ENCODE measurements around the gene ACAT2.

Gene ACAT2

DNA sequence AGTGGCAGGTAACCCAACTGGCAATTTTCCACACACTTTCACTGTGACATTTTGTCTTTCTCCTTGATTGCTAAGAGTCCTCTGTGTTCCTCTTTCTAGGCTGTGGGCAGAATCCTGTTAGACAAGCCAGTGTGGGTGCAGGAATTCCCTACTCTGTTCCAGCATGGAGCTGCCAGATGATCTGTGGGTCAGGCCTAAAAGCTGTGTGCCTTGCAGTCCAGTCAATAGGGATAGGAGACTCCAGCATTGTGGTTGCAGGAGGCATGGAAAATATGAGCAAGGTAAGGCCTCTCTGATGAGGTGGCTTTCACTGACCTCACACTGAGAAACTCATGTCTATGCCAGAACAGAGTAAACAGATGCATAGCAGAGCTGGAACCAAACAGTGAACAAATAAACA is 5.1 kb downstream of the ACAT2 start:
- Histone ChIP-seq H3K79me2 (ENCODE audit: control insufficient read depth, low read length) (peaks cover 36% of the 10 kb centered on the region), H3K4me2 (ENCODE audit: low read length) (no peak overlapping the region), H3K27ac (ENCODE audit: low read depth, low read length) (no peak overlapping the region), H3F3A (ENCODE audit: control insufficient read depth, insufficient read depth) (no peaks in the 10 kb centered on the region), H3K4me1 (ENCODE audit: control insufficient read depth, low read length) (peaks cover 18% of the 10 kb centered on the region), H4K20me1 (ENCODE audit: control insufficient read depth, insufficient read depth, low read depth, low read length) (no peaks in the 10 kb centered on the region), H3K4me3 (ENCODE audit: low read length) (no peak overlapping the region), H3K9me2 (replicated peaks; ENCODE audit: control insufficient read depth, low read length) (no peaks in the 10 kb centered on the region), H3K27me3 (ENCODE audit: control insufficient read depth, low read length) (no peaks in the 10 kb centered on the region), H3K9me3 (ENCODE audit: control insufficient read depth, insufficient read depth, low read length) (no peaks in the 10 kb centered on the region), H3K36me3 (ENCODE audit: control insufficient read depth, low read length) (peaks cover 91% of the 10 kb centered on the region)
- TF ChIP-seq EZH2phosphoT487 (IDR thresholded peaks at IDR 0.05; ENCODE audit: borderline replicate concordance, low read length) = no peak
- TF ChIP-seq, protein P1, sequence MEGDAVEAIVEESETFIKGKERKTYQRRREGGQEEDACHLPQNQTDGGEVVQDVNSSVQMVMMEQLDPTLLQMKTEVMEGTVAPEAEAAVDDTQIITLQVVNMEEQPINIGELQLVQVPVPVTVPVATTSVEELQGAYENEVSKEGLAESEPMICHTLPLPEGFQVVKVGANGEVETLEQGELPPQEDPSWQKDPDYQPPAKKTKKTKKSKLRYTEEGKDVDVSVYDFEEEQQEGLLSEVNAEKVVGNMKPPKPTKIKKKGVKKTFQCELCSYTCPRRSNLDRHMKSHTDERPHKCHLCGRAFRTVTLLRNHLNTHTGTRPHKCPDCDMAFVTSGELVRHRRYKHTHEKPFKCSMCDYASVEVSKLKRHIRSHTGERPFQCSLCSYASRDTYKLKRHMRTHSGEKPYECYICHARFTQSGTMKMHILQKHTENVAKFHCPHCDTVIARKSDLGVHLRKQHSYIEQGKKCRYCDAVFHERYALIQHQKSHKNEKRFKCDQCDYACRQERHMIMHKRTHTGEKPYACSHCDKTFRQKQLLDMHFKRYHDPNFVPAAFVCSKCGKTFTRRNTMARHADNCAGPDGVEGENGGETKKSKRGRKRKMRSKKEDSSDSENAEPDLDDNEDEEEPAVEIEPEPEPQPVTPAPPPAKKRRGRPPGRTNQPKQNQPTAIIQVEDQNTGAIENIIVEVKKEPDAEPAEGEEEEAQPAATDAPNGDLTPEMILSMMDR (IDR thresholded peaks at IDR 0.05; ENCODE audit: low read depth, low read length, poor library complexity, severe bottlenecking) = no peak

DNA sequence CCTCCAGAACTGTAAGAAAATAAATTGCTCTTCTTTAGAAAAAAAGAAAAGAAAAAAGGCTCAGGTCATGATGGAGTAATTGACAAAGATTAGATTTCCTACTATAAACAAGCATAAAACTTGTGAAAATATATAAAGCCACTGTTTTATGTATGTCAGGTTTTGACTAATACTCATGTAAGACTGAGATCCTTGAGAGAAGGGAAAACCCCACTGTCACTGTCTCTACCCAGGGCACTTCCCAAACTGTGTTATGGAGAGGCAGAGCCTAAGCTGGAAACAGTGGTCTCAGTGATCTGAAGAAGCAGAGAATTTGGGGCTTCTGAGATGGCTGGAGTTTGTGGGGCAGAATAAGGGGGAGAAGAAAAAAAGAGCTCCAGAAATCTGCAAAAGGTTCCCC is 7.6 kb downstream of the ACAT2 start:
- no peak for TF ChIP-seq EZH2phosphoT487 (IDR thresholded peaks at IDR 0.05; ENCODE audit: borderline replicate concordance, low read length)
- TF ChIP-seq, protein P1 (IDR thresholded peaks at IDR 0.05; ENCODE audit: low read depth, low read length, poor library complexity, severe bottlenecking) = no peak
- no peaks in the 10 kb centered on the region for H3K9me3 ChIP-seq (ENCODE audit: control insufficient read depth, insufficient read depth, low read length)
- peaks cover 89% of the 10 kb centered on the region for H3K36me3 ChIP-seq (ENCODE audit: control insufficient read depth, low read length)
- no peaks in the 10 kb centered on the region for H3K27me3 ChIP-seq (ENCODE audit: control insufficient read depth, low read length)
- peaks cover 15% of the 10 kb centered on the region for H3K79me2 ChIP-seq (ENCODE audit: control insufficient read depth, low read length)
- H3K9me2 ChIP-seq (replicated peaks; ENCODE audit: control insufficient read depth, low read length) = no peaks in the 10 kb centered on the region
- no peak overlapping the region for H3K4me3 ChIP-seq (ENCODE audit: low read length)
- H3F3A ChIP-seq (ENCODE audit: control insufficient read depth, insufficient read depth) = peaks cover 2% of the 10 kb centered on the region; the same call in 1 of the 2 replicates
- no peaks in the 10 kb centered on the region for H4K20me1 ChIP-seq (ENCODE audit: control insufficient read depth, insufficient read depth, low read depth, low read length)
- H3K4me2 ChIP-seq (ENCODE audit: low read length) = no peak overlapping the region
- H3K4me1 ChIP-seq (ENCODE audit: control insufficient read depth, low read length) = peaks cover 5% of the 10 kb centered on the region; the same call in 1 of the 2 replicates
- H3K27ac ChIP-seq (ENCODE audit: low read depth, low read length) = no peak overlapping the region

GRCh38 chr6:159772196-159772595 is 10.4 kb downstream of the ACAT2 start:
- H4K20me1 ChIP-seq (ENCODE audit: control insufficient read depth, insufficient read depth, low read depth, low read length) = no peaks in the 10 kb centered on the region
- no peaks in the 10 kb centered on the region for H3K4me1 ChIP-seq (ENCODE audit: control insufficient read depth, low read length)
- no peak overlapping the region for H3K4me3 ChIP-seq (ENCODE audit: low read length)

More at GRCh38 chr6:159772196-159772595, 10.4 kb downstream of the ACAT2 start:
- H3K36me3 ChIP-seq (ENCODE audit: control insufficient read depth, low read length) = peaks cover 89% of the 10 kb centered on the region
- TF ChIP-seq, protein P1 (IDR thresholded peaks at IDR 0.05; ENCODE audit: low read depth, low read length, poor library complexity, severe bottlenecking) = no peak
- TF ChIP-seq EZH2phosphoT487 (IDR thresholded peaks at IDR 0.05; ENCODE audit: borderline replicate concordance, low read length) = no peak
- no peaks in the 10 kb centered on the region for H3K27me3 ChIP-seq (ENCODE audit: control insufficient read depth, low read length)
- H3K79me2 ChIP-seq (ENCODE audit: control insufficient read depth, low read length) = no peaks in the 10 kb centered on the region
- no peaks in the 10 kb centered on the region for H3K9me3 ChIP-seq (ENCODE audit: control insufficient read depth, insufficient read depth, low read length)
- no peaks in the 10 kb centered on the region for H3K9me2 ChIP-seq (replicated peaks; ENCODE audit: control insufficient read depth, low read length)
- no peak overlapping the region for H3K27ac ChIP-seq (ENCODE audit: low read depth, low read length)
- H3K4me2 ChIP-seq (ENCODE audit: low read length) = no peak overlapping the region
- peaks cover 27% of the 10 kb centered on the region for H3F3A ChIP-seq (ENCODE audit: control insufficient read depth, insufficient read depth)

Data from DOHH2 (cell line).